Measurements from ENCODE around the gene FGF1.

The FGF1 gene

GRCh38 chr5:142561486-142562097, 124.3 kb downstream of the FGF1 start:
- H3K27ac ChIP-seq (ENCODE audit: low read depth, low read length, poor library complexity, severe bottlenecking), result no peak overlapping the region

DNA sequence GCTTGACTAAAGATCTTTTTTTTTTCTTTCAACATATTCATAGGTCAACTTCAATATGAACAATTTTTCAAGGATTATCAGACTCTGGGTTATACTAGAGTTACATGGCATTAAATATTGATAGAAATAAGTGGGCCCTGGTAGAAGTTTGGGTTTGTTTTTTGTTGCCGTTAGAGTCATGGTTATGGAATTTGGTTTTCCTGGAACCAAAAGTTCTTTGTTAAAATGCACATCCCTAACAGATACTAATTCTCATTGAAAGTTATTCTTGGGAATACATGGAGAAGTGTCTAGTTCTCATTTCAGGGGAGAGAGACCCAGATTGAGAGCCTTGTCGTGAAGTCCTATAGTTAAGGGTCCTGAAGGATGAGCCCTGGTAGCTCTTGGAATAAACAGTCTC, 124.9 kb downstream of the FGF1 start:
- Histone ChIP-seq H3K36me3 (ENCODE audit: insufficient read depth, low read length) (no peaks in the 10 kb centered on the region), H3K4me1 (ENCODE audit: insufficient read depth, low read length, severe bottlenecking) (no peaks in the 10 kb centered on the region), H2AFZ (ENCODE audit: low read length) (no peak overlapping the region), H4K20me1 (ENCODE audit: insufficient read depth, low read length) (no peaks in the 10 kb centered on the region), H3K27ac (ENCODE audit: low read depth, low read length, poor library complexity, severe bottlenecking) (no peak overlapping the region), H3K9me2 (ENCODE audit: low read depth, low read length) (no peaks in the 10 kb centered on the region), H3K9me3 (ENCODE audit: low read length) (no peaks in the 10 kb centered on the region), H3K4me2 (ENCODE audit: low read length) (no peak overlapping the region), H3K79me2 (ENCODE audit: insufficient read depth, low read length) (no peaks in the 10 kb centered on the region), H3K27me3 (ENCODE audit: insufficient read depth, low read length) (no peaks in the 10 kb centered on the region), H3F3A (ENCODE audit: insufficient read depth, low read length) (no peaks in the 10 kb centered on the region), H3K9ac (ENCODE audit: low read length) (no peak overlapping the region), H3K4me3 (ENCODE audit: low read depth, low read length, poor library complexity, severe bottlenecking) (no peak overlapping the region)
- TF ChIP-seq EZH2 (IDR thresholded peaks at IDR 0.05; ENCODE audit: borderline replicate concordance, low read length) (no peak), CTCF (IDR thresholded peaks at IDR 0.05; ENCODE audit: low read length) (no peak)

More at GRCh38 chr5:142561486-142562097, 124.3 kb downstream of the FGF1 start:
- H3K4me1 ChIP-seq (ENCODE audit: insufficient read depth, low read length, severe bottlenecking), result no peaks in the 10 kb centered on the region
- H4K20me1 ChIP-seq (ENCODE audit: insufficient read depth, low read length), result no peaks in the 10 kb centered on the region
- H3K36me3 ChIP-seq (ENCODE audit: insufficient read depth, low read length), result no peaks in the 10 kb centered on the region
- no peak for TF ChIP-seq CTCF (IDR thresholded peaks at IDR 0.05; ENCODE audit: low read length)
- no peak for TF ChIP-seq EZH2 (IDR thresholded peaks at IDR 0.05; ENCODE audit: borderline replicate concordance, low read length)
- no peaks in the 10 kb centered on the region for H3F3A ChIP-seq (ENCODE audit: insufficient read depth, low read length)
- H3K27me3 ChIP-seq (ENCODE audit: insufficient read depth, low read length), result no peaks in the 10 kb centered on the region
- H2AFZ ChIP-seq (ENCODE audit: low read length), result no peak overlapping the region
- no peak overlapping the region for H3K4me2 ChIP-seq (ENCODE audit: low read length)
- H3K9me3 ChIP-seq (ENCODE audit: low read length), result no peaks in the 10 kb centered on the region
- H3K79me2 ChIP-seq (ENCODE audit: insufficient read depth, low read length), result no peaks in the 10 kb centered on the region
- H3K9ac ChIP-seq (ENCODE audit: low read length), result no peak overlapping the region
- no peaks in the 10 kb centered on the region for H3K9me2 ChIP-seq (ENCODE audit: low read depth, low read length)
- H3K4me3 ChIP-seq (ENCODE audit: low read depth, low read length, poor library complexity, severe bottlenecking), result no peak overlapping the region

GRCh38 chr5:142552107-142552506, 133.8 kb downstream of the FGF1 start:
- Histone ChIP-seq H3K9me2 (ENCODE audit: low read depth, low read length) (no peaks in the 10 kb centered on the region), H2AFZ (ENCODE audit: low read length) (no peak overlapping the region), H3F3A (ENCODE audit: insufficient read depth, low read length) (no peaks in the 10 kb centered on the region), H4K20me1 (ENCODE audit: insufficient read depth, low read length) (no peaks in the 10 kb centered on the region), H3K4me3 (ENCODE audit: low read depth, low read length, poor library complexity, severe bottlenecking) (no peak overlapping the region), H3K36me3 (ENCODE audit: insufficient read depth, low read length) (no peaks in the 10 kb centered on the region), H3K9me3 (ENCODE audit: low read length) (no peaks in the 10 kb centered on the region), H3K79me2 (ENCODE audit: insufficient read depth, low read length) (no peaks in the 10 kb centered on the region), H3K9ac (ENCODE audit: low read length) (no peak overlapping the region), H3K27me3 (ENCODE audit: insufficient read depth, low read length) (no peaks in the 10 kb centered on the region; the same call in 1 of the 2 replicates), H3K27ac (ENCODE audit: low read depth, low read length, poor library complexity, severe bottlenecking) (no peak overlapping the region), H3K4me1 (ENCODE audit: insufficient read depth, low read length, severe bottlenecking) (no peaks in the 10 kb centered on the region), H3K4me2 (ENCODE audit: low read length) (no peak overlapping the region)
- TF ChIP-seq EZH2 (IDR thresholded peaks at IDR 0.05; ENCODE audit: borderline replicate concordance, low read length), result no peak
